K562 (cell line): Measurements from ENCODE around the gene HPCAL1. TPM values are rescaled to one million over a fixed set of nuclear protein-coding genes. Genes with fewer than 3 reads are reported as not detected.

Experiments
- ATAC-seq: fragments of 200-7000 bp; cut with Tn5 transposase; 3 replicates; pipeline ENCODE4 v1.9.1; 2020; ENCODE audit warnings: moderate library complexity
- BruUV-seq: library from RNA; stranded (reverse); fragments of 400-500 nt; replicated peaks from 2 replicates; lab custom pipeline; 2021; lab: Mats Ljungman, UMichigan
- CTCF ChIA-PET: fragments of 300-600 bp; formaldehyde crosslinking; extraction: SDS; loops from one replicate; lab custom pipeline; 2021; ENCODE audit warnings: low intra/inter-chr PET ratio; lab: Yijun Ruan, JAX
- POLR2A ChIA-PET: fragments of 300-600, 350-650 bp; sonication (Branson Sonifier 250); formaldehyde crosslinking; extraction: SDS; loops from one replicate; lab custom pipeline; 2021; ENCODE audit warnings: antibody characterized with exemption, inconsistent platforms; lab: Yijun Ruan, JAX
- DNase-seq, 4 experiments: peaks; one replicate each; pipeline versions ENCODE4 v3.0.0 to v3.0.0-alpha.2; 2011 to 2018; ENCODE audit warnings: low spot score in 3 of 4, mixed read lengths in 3 of 4; ENCODE audit errors: extremely low read depth in 1 of 4
- FAIRE-seq: peaks from 2 replicates; lab custom pipeline; 2011; peaks lifted over from hg19 to GRCh38; lab: Jason Lieb, UNC
- H2AFZ ChIP-seq: 2 replicates; pipeline ENCODE4 v1.6.0; 2011; ENCODE audit warnings: low read depth, low read length, control low read depth, inconsistent platforms
- H3K27ac ChIP-seq: fragments of 200-600 bp; 3 replicates; pipeline ENCODE4 v1.8.0; 2011; ENCODE audit warnings: low read depth, mild to moderate bottlenecking, control low read depth, inconsistent platforms, low read length, moderate library complexity, mixed read lengths; ENCODE audit errors: extremely low read depth
- H3K27me3 ChIP-seq, 2 experiments: fragments of 300-600 bp in 1 of 2; 2 replicates in 1 of 2; 3 replicates in 1 of 2; pipeline versions ENCODE4 v1.6.0 to v1.8.0; 2011; ENCODE audit warnings: inconsistent platforms in 2 of 2, low read length in 2 of 2, mild to moderate bottlenecking in 1 of 2, mixed read lengths in 1 of 2, moderate library complexity in 1 of 2; ENCODE audit not compliant: control insufficient read depth in 2 of 2, insufficient read depth in 2 of 2
- H3K36me3 ChIP-seq: fragments of 300-600 bp; 3 replicates; pipeline ENCODE4 v1.8.0; 2011; ENCODE audit warnings: mild to moderate bottlenecking, low read length, inconsistent platforms; ENCODE audit not compliant: control insufficient read depth, insufficient read depth
- H3K4me1 ChIP-seq, 2 experiments: fragments of 200-600 bp in 1 of 2; replicated peaks in 1 of 2; 2 replicates in 1 of 2; 3 replicates in 1 of 2; pipeline versions ENCODE4 v1.5.1 to v1.8.0; 2011; ENCODE audit warnings: inconsistent platforms in 2 of 2, low read length in 2 of 2, mild to moderate bottlenecking in 1 of 2, mixed read lengths in 1 of 2, moderate library complexity in 1 of 2; ENCODE audit not compliant: control insufficient read depth in 2 of 2, insufficient read depth in 2 of 2
- H3K4me2 ChIP-seq: 2 replicates; pipeline ENCODE4 v1.6.1; 2011; ENCODE audit warnings: low read length, control low read depth, inconsistent platforms, mixed read lengths; ENCODE audit not compliant: insufficient read depth
- H3K4me3 ChIP-seq: fragments of 200-600 bp; sonication (generic), shearing (Covaris generic); 2 replicates; pipeline ENCODE4 v1.5.1; 2016; ENCODE audit warnings: control low read depth, inconsistent platforms
- H3K79me2 ChIP-seq: fragments of 200-600 bp; 3 replicates; pipeline ENCODE4 v1.8.0; 2011; ENCODE audit warnings: low read length, inconsistent platforms; ENCODE audit not compliant: control insufficient read depth, insufficient read depth
- H3K9ac ChIP-seq, 2 experiments: 2 replicates each; pipeline versions ENCODE4 v1.6.0 to v1.6.1; 2011; ENCODE audit warnings: low read depth in 2 of 2, low read length in 2 of 2, control low read depth in 1 of 2, inconsistent platforms in 1 of 2, mild to moderate bottlenecking in 1 of 2, mixed read lengths in 1 of 2; ENCODE audit not compliant: insufficient read depth in 1 of 2
- H3K9me1 ChIP-seq: one replicate; pipeline ENCODE4 v1.6.0; 2011; ENCODE audit warnings: inconsistent platforms, mild to moderate bottlenecking, low read length, moderate library complexity; ENCODE audit not compliant: control insufficient read depth, insufficient read depth
- H3K9me3 ChIP-seq: replicated peaks from 2 replicates; pipeline ENCODE4 v1.5.1; 2011; ENCODE audit warnings: low read depth, low read length, inconsistent platforms; ENCODE audit not compliant: control insufficient read depth, insufficient read depth
- H4K20me1 ChIP-seq: replicated peaks from 2 replicates; pipeline ENCODE4 v1.6.1; 2011; ENCODE audit warnings: low read length, inconsistent platforms, mixed read lengths; ENCODE audit not compliant: control insufficient read depth, insufficient read depth
- HDAC1 ChIP-seq, 2 experiments: fragments of 450-650 bp; IDR thresholded peaks; 2 replicates each; pipeline ENCODE4 v1.6.1; 2016 to 2017; ENCODE audit warnings: inconsistent platforms in 1 of 2, mild to moderate bottlenecking in 1 of 2, moderate library complexity in 1 of 2
- L3MBTL2 ChIP-seq: fragments of 450-650 bp; IDR thresholded peaks from 2 replicates; pipeline ENCODE4 v1.6.1; 2016; ENCODE audit warnings: mild to moderate bottlenecking, moderate library complexity
- ZBTB40 ChIP-seq, 2 experiments: fragments of 450-650 bp in 1 of 2; sonication (generic) in 1 of 2; formaldehyde crosslinking in 1 of 2; IDR thresholded peaks; 2 replicates each; pipeline versions ENCODE4 v1.7.1 to v1.9.0; 2016 to 2022; ENCODE audit warnings: inconsistent platforms in 1 of 2, mild to moderate bottlenecking in 1 of 2, missing genetic modification reagents in 1 of 2
- ZNF766 ChIP-seq: fragments of 200-800 bp; sonication (Bioruptor generic); conservative IDR thresholded peaks from 2 replicates; pipeline ENCODE4 v1.6.1; 2016; ENCODE audit warnings: missing genetic modification characterization, missing compliant biosample characterization
- WGBS: fragments of 100-300 bp; shearing (Covaris generic); methylation state at CpG from one replicate; pipeline ENCODE4 v1.1.6; 2016; ENCODE audit warnings: low coverage, mixed read lengths; ENCODE audit not compliant: insufficient coverage; ENCODE audit errors: missing lambda C conversion rate; 5-methylcytosine and 5-hydroxymethylcytosine counted together
- in situ Hi-C: fragments of 300-500 bp; cut with MboI; formaldehyde crosslinking; loops from 4 replicates; pipeline ENCODE4 v1.15.0; 2018; ENCODE audit warnings: inconsistent platforms, mixed read lengths
- intact Hi-C: fragments of 100-400 bp; cut with micrococcal nuclease; formaldehyde crosslinking; loops from 2 replicates; pipeline ENCODE4 v1.14.2; 2022
- polyA plus RNA-seq, 8 experiments: library from polyadenylated mRNA; depleted of rRNA in 4 of 8; stranded (reverse) in 5 of 8; unstranded in 3 of 8; fragments of >200 nt; fragmentation: Nextera tagmentation in 2 of 8; fragmentation: Illumina TruSeq in 1 of 8; extraction: Ambion mirVana in 2 of 8; extraction: Trizol in 1 of 8; gene quantifications; 2 replicates each; pipeline versions ENCODE4 v1.2.1 to v1.2.3, GENCODE V29; 2011 to 2014; ENCODE audit warnings: inconsistent platforms in 1 of 8, missing spikeins in 1 of 8
- total RNA-seq, 7 experiments: library from RNA; depleted of rRNA in 6 of 7; stranded (reverse); fragments of >200 nt in 6 of 7; fragmentation: Illumina TruSeq in 2 of 7; extraction: Trizol in 2 of 7; gene quantifications; 2 replicates each; pipeline versions ENCODE4 v1.2.1 to v1.2.3, GENCODE V29; 2011 to 2021; ENCODE audit warnings: low replicate concordance in 1 of 7

Gene HPCAL1
- total and polyA plus RNA-seq, 9 of the 15 experiments (the other 6 are each of a cell fraction or from before 2014, with no cell fraction given): 2.7 to 65.5 (median 23.9) TPM

GRCh38 chr2:10475811-10476660, 173.3 kb downstream of the HPCAL1 start:
- in situ Hi-C loops: no loop called here

More at GRCh38 chr2:10475811-10476660, 173.3 kb downstream of the HPCAL1 start:
- BruUV-seq: no TSS peak
- Histone ChIP-seq H3K27me3 (peaks cover 4 to 35% of the 10 kb centered on the region in 2 experiments; a peak in 4 of 5 replicates), H3K9me1 (no peaks in the 10 kb centered on the region), H4K20me1 (no peaks in the 10 kb centered on the region), H3K4me3 (no peak overlapping the region), H3K27ac (no peak overlapping the region), H3K4me2 (no peak overlapping the region), H3K4me1 (peaks cover 3 to 18% of the 10 kb centered on the region in 2 experiments; a peak in 4 of 5 replicates), H3K79me2 (no peaks in the 10 kb centered on the region), H2AFZ (no peak overlapping the region), H3K9ac (no peak overlapping the region), H3K36me3 (no peaks in the 10 kb centered on the region), H3K9me3 (no peaks in the 10 kb centered on the region)
- TF ChIP-seq L3MBTL2: no peak
- no peak for TF ChIP-seq ZBTB40 (IDR thresholded peaks at IDR 0.05)
- no peak for TF ChIP-seq ZBTB40 (CRISPR knock-in tag; IDR thresholded peaks at IDR 0.05)
- TF ChIP-seq ZNF766: no peak
- no peak for TF ChIP-seq HDAC1 (IDR thresholded peaks at IDR 0.05)
- intact Hi-C loops: no loop called here
- ChIA-PET CTCF (no interaction called here), POLR2A (interaction anchor here (0.7 kb wide), 1 partner anchor 32 kb away, joined by 4 read pairs; no protein-coding TSS in a partner anchor)
- DNase-seq (no peak), ATAC-seq (no peak), FAIRE-seq (no peak)
- WGBS: 36% methylated on average over 21 of the region's 22 CpGs
